Pons (tissue), 1 donor: Measurements from ENCODE around the gene MARCHF10.
"Not testable (repeated sequence)": the region's sequence is repeated elsewhere in the genome, so short reads cannot be mapped to it uniquely, and the experiment has no call there.

Source experiments
- DNase-seq: peaks from one replicate; pipeline ENCODE4 v3.0.0-alpha.2; 2016; ENCODE audit warnings: low spot score

Gene MARCHF10, protein sequence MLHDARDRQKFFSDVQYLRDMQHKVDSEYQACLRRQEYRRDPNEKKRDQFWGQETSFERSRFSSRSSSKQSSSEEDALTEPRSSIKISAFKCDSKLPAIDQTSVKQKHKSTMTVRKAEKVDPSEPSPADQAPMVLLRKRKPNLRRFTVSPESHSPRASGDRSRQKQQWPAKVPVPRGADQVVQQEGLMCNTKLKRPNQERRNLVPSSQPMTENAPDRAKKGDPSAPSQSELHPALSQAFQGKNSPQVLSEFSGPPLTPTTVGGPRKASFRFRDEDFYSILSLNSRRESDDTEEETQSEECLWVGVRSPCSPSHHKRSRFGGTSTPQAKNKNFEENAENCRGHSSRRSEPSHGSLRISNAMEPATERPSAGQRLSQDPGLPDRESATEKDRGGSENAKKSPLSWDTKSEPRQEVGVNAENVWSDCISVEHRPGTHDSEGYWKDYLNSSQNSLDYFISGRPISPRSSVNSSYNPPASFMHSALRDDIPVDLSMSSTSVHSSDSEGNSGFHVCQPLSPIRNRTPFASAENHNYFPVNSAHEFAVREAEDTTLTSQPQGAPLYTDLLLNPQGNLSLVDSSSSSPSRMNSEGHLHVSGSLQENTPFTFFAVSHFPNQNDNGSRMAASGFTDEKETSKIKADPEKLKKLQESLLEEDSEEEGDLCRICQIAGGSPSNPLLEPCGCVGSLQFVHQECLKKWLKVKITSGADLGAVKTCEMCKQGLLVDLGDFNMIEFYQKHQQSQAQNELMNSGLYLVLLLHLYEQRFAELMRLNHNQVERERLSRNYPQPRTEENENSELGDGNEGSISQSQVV

DNA sequence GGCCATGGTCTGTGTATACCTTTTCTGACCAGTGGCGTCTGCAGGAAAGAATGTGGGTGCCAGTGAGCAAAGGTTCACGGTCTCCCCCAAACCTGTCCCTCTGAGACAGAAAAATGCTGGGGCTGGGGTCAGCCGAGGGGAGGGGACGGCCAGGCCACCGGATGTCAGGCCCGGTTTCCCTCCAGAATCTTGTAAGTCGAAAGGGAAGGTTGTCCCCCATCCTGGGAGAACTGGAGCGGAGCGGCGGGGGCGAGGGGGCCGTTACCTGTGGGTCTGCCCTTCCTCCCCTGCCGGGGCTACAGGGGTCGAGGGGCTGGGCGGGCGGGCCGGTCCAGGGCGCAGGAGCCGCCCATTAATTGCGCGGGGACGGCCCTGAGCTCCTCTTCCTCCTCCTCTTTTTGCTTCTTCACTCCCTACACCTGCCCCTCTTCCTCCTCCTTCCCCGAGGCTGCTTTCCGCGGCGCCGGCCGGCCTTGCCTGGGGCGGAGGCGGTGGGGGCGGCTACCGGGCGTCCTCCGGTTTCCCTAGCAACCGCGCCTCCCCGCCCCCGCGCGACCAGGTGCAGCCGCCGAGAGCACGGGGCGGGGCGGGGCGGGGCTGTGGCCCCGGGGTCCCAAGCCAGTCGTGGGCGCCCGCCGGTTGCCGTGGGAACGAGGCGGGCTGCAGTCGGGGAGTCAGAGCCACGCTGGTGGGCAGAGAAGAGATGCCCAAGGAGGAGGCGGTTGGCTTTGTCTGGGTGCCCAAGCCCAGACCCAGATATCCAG is at the start of gene MARCHF10:
Gene MARCHF10 (minus strand): TSS at position 503 of the 764 bp plus-strand sequence. CDS start 6,579 bp downstream, outside the sequence.
- DNase-seq: no peak

DNA sequence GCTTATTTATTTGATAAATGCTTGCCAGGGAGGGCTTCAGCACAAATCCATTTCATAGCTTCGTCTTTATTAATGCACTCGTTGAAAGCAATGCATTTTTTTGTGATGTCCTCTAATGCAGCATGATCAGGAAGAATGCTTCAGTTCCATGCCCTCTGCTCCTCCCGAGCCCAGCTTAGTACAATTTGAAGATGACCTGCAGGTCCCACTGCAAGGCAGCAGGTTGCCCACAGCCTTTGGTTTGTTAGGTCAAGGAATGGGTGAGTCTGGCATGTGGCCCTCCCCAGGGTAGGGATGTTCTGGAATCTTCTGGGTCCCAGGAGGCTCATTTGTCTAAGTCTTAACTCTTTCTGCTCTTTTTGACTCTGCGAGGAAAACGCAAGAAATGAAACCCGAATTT is 49.4 kb upstream of the MARCHF10 start:
- DNase-seq: no peak

DNA sequence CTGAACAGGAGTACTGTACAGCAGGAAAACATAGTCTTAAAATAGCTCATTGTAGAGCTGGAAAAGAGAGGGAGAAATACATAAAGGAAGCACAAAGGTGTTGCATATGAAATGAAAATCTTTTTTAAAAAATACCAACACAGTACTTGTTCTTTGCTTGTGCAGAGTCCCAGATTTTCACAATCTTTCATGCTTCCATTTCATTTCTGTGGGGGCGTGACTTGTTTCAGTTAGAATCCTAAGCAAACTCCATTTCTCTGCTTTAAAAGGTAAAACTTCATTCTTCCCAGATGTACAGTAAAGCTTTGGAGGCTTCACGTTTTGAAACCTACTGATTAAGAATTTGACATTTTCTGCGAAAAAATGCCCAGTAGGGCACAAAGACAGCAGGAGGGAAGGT is 48.5 kb upstream of the MARCHF10 start:
- no peak for DNase-seq

DNA sequence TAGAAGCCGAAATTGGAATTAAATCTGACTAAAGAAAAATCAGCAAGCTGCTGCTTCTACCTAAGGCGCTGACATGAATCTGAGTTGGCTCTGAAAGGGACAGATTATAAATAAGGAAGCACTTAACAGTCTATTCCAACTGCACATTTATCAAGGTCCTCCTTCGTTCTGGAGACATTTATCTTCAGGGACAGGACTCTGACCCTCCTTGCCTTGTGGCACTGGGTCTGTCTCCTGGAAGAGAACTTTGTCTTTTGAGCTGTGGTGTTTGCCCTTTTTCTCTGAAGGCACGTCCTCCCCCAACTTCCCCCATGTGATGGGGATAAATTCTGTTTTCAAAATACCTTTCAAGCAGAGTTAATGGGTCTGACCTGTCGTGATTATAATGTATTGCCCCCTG is 47.0 kb upstream of the MARCHF10 start:
- no peak for DNase-seq

DNA sequence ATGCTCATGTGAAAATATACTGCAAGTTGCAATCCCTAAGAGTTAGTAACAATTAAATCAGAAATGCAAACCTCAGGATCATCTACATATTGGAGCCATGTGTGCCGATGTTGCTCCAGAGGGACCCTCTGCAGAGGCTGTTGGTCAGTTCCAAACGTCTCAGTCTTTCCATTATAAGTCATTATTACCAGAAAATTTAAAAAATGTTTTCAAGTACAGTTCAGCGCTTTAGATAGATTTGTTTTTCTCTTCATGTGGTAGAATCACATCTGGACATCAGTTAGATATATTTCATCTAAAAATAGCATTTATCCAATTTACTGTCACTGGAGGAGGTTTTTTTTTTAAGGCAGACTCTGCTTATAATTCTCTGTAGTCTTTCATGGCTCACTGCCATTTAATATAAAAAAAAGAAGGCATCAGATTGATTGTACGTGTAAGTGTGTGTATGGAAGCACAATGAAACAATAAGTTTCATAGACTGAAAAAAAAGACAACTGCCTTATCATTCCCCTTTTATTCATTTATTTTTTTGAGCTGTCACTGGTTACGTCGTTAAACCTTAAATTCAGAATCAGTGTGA is 46.1 kb upstream of the MARCHF10 start:
- DNase-seq: no peak

DNA sequence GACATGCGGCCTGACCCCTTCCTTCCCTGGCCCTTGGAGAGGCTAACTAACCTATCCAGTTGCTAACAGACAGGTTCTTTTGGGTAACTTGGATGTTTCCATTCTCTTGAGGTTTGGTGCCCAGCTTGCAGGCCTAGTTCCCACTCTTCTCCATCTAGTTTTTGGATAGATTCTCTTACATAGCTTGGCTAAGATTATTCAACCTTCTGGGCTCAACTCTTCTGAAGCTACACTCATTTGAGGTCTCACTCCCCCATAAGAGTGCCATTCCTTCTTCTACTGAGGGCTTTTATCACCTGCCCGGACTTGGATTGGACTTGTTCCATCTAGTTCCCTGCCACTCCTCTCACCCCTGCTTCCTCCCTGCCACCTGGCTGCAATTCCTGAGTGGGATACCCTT is 44.1 kb upstream of the MARCHF10 start:
- no peak for DNase-seq

DNA sequence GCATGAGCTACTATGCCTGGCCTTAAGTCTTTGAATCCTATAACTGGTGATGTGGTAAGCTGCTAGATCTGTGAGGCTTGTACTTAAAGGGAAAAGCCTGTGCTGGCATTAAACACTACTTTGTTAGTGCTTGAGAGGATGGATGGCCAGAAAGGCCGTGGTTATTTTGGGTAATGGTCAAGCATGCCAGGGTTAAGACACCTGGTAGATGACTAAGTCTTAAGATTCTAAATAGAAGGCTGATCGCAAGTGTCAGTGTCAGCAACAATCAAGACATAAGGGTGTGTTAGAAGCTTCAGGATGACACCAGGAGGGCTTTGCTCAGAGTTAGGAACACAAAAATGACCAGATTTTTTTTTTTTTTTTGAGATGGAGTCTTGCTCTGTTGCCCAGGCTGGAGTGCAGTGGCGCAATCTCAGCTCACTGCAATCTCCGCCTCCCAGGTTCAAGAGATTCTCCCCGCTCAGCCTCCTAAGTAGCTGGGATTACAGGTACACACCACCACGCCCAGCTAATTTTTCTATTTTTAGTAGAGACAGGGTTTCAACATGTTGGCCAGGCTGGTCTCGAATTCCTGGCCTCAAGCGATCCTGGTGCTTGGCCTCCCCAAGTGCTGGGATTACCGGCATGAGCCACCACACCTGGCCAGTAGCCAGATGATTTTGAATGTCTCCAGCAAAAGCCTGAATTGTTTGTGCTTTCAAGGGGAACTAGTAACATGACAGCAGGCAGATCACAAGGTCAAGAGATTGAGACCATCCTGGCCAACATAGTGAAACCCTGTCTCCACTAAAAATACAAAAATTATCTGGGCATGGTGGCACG is 41.7 kb upstream of the MARCHF10 start:
- DNase-seq: not testable (repeated sequence)

DNA sequence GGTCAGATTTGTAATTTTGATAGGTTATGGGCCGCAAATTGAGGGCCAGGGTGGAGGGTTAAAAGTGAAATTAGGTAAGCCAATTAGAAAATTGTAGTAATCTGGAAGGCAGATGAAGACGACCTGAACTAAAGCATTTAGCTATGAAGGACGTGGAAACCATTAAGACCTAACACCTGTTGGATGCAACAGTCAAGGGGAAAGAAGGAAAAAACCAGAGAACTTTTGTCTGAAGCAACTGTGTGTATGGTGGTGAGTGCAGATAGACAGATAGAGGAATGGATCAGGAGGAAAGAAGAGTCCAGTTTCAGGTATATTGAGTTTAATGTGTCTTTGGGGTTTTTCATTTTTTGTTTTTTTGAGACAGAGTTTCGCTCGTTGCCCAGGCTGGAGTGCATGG is 40.2 kb upstream of the MARCHF10 start:
- no peak for DNase-seq

DNA sequence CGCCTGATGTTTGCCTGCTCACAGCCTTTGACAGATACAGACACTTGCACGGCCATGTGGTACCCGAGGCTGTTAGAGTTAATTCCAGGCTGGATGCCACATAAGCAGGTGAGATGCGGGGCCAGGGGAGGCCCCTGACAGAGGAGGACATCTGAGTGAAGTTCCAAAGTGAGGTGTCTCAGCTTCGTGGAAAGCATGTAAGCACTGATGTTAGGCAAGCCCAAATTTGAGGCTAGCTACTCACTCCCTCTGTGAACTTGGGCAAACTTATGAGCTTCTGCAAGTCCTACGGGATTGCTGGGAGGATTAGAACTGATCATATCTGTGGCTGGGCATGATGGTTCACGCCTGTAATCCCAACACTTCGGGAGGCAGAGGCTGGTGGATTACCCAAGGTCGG is 39.3 kb upstream of the MARCHF10 start:
- DNase-seq: no peak

DNA sequence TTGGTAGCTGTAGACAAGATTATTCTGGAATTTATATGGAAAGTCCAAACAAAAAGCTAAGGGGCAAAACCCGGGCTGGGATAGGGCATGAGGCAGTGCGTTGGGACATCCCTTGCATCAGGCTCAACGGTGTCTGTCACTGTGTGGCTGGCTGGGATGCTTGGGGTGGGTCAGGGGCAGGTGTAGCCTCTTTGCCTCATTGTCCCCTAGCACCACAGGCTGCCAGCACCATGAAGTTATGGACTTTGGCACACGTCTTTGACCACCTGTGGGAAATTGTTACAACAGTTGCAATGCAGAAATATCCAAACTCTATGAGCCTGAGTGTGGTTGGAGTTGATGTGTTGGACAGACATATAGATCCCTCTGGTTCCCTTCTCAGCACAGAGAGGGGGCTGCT is 32.8 kb upstream of the MARCHF10 start:
- DNase-seq: no peak

DNA sequence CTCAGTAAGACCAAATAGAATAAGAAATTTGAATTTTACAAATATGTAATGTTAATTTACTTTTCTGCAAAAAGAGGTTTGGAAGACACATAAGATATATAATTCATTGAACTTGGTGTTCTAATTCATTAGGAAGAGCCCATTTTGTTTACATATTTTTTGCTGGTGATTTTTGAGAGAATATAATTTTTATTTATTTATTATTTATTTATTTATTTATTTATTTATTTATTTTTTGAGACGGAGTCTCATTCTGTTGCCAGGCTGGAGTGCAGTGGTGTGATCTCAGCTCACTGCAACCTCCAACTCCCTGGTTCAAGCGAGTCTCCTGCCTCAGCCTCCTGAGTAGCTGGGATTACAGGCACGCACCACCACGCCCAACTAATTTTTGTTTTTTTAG is 25.7 kb upstream of the MARCHF10 start:
- DNase-seq: not testable (repeated sequence)

DNA sequence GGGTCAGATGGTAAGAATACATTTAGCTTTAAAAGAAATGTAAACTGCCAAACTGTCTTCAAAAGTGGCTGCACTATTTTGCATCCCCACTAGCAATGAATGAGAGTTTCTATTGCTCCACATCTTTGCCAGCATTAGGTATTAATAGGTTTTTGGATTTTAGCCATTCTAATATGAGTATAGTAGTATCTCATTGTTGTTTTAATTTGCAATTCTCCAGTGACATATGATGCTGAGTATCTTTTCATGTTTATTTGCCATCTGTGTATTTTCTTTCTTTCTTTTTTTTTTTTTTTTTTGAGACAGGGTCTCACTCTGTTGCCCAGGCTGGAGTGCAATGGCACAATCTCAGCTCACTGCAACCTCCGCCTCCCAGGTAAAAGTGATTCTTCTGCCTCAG is 24.3 kb upstream of the MARCHF10 start:
- no peak for DNase-seq

DNA sequence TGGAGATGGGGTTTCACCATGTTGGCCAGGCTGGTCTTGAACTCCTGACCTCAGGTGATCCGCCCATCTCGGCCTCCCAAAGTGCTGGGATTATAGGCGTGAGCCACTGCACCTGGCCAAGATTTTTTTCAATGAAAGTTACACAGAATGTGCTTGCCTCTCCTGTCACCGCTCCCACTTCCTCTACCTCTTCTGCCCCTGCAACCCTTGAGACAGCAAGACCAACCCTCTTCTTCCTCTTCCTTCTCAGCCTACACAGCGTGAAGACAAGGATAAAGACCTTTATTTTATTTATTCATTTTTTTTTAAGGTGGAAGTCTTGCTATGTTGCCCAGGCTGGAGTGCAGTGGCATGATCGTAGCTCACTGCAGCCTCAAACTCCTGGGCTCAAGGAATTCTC is 23.0 kb upstream of the MARCHF10 start:
- DNase-seq: peak; percentile 6

DNA sequence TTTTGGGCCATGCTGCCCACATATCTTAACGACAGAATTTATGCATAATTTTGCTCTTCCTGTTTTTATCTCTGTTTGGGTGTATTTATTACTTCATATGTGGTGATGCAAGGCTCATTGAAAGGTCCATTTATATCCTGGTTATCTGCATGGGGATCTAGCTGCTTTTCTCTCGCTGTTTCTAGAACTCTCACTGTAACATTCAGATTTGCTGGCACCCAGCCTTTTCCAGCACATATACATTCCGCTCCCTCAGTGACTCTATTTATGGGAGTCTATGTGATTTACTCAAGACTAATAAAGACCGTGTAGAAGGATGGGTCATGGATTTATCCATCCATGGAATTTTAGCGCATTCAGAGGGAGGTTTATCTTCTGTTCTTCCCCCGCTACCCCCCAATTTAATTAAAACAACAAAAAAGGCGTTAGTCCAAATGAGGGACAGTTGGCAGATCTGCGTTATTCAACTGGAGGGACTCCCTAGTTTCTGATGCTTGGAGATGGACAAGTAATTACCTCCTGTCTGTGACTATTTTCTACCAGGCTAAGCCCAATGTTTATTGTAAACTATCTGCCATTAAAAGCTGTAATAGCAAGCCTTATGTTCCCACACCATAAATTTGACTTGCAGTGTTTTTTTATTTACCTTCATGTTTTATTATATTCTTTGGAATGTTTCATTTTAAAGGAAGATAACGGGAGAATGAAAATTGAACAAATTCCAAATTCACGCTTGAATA is 19.8 kb upstream of the MARCHF10 start:
- DNase-seq: no peak

DNA sequence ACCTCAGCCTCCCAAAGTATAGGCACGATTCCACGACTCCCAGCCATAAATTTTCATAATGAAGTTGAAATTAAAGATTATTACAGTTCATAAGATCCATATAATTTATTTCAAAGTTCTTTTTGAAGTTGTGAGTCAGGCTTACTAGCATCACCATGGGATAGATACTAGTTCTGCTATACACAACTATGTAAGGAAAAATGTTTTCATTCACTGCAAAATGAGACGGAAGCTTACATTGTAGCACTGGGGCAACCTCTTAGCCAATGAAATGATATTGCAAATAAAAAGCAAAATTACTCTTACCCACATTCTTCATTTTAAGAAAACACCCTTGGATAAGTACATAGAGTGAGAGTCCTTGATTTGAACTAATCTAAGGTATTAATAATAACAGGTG is 18.8 kb upstream of the MARCHF10 start:
- DNase-seq: no peak

DNA sequence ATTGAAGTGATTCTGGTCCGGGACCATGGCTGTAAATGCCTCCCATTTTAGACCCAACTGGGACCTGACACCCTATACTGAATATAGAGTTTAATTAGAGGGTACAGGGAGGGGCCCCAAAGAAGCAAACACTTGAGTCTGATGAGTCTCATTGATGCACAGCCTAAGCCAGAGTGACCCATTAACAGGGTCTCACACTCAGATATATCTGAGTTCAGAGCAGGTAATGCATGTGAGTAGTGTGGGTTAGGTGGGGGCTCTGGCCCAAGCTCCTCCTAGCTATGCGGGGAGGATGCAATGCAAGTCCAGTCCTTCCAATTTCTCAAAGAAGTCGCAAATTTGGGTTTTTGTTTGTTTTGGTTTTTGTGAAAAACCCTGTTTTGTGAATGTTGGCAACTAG is 17.1 kb upstream of the MARCHF10 start:
- DNase-seq: no peak

DNA sequence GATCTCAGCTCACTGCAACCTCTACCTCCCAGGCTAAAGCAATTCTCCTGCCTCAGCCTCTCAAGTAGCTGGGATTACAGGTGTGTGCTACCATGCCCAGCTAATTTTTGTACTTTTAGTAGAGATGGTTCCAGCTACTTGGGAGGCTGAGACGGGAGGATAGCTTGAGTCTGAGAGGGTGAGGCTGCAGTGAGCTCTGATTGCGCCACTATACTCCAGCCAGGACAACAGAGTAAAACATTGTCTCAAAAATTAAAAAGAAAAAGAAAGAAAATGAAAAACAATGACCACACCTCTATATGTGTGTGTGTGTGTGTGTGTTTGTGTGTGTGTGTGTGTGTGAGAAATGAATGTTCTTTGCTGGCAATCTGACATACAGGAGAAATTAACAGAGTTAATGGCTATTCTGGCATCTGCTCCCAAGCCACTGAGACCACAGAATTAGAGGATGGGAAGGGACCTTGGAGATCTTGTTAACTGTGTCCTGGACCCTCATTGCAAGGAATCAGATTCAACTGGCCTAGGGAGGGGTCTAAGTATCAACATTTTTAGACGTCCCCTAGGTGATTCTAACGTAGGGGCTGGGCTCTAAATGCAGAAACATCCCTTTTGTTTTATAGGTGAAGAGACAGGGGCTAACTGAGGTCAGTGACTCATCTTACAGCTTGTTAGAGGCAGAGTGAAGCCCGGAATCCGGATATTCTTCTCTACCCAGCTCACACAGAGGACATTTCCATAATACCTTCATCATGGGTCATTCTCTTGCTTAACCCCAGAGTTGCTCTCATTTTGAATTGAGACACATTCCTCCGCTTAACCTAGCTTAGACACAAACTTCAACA is 16.4 kb upstream of the MARCHF10 start:
- no peak for DNase-seq

DNA sequence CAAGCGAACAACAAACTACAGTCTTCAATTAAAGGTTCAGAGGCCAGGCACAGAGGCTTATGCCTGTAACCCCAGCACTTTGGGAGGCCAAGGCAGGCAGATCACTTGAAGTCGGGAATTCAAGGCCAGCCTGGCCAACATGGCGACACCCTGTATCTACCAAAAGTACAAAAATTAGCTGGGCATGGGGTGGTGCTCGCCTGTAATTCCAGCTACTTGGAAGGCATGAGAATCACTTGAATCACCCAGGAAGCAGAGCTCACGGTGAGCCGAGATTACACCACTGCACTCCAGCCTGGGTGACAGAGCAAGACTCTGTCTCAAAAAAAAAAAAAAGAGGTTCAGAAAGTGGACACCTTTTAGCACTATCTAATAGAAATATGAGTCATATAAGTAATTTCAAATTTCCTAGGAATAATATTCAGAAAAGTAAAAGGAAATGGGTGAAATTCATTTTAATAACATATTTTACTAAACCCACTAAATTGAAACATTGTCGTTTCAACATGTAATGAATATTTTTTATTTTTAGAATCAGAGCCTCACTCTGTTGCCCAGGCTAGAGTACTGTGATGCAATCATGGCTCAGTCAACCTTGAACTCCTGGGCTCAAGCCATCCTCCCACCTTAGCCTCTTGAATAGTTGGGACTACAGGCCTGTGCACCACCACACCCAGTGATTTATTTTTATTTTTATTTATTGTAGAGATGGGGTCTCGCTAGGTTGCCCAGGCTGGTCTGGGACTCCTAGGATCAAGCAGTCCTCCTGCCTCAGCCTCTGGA is 15.2 kb upstream of the MARCHF10 start:
- no peak for DNase-seq
